Dedifferentiated amniotic fluid mesenchymal stem cell (primary cell): ENCODE data around the gene LGMN.
A peak's percentile ranks its signal among the peaks of the same experiment; 100 is the strongest.

Experiments
- DNase-seq: peaks from one replicate; pipeline ENCODE4 v3.0.0-alpha.2; 2016; ENCODE audit errors: extremely low spot score

Gene LGMN

DNA sequence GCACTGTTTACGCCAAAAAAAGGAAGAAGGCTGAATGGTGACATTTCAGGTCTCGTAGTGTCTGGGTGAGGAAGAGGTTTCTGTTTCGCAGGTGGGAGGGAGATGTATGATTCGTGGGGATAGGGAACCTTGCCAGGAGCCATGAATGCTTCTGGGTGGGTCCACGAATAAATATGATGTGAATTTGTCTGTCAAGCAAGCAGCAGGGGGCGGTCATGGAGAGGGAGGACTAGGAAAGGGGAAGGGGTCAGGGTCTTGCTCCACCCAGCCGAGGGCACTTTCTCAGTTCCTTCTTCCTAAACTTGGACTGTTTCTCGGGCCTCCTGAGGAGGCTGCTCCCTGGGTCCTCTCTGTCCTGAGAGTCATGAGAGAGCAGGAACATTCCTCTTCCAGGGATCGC is 72.5 kb downstream of the LGMN start:
- DNase-seq: no peak

DNA sequence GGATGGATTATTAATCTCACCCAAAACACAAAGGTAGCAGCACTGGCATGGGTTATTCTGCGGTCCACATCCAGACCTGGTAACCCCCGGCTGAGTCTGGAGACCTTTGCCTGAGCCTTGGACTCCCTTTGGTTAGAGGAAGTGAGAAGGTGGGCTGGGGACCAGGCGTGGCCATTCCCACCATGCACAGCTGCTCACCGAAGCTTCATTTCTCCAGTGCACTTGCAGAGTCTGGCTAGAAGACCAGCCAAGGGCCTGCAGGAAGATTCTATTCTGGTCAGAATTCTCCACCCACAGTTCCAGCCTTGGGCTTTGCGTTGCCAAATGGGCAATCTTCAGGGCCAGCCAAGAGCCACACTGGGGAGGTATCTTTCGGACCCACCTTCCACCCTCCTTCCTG is 73.0 kb downstream of the LGMN start:
- no peak for DNase-seq

DNA sequence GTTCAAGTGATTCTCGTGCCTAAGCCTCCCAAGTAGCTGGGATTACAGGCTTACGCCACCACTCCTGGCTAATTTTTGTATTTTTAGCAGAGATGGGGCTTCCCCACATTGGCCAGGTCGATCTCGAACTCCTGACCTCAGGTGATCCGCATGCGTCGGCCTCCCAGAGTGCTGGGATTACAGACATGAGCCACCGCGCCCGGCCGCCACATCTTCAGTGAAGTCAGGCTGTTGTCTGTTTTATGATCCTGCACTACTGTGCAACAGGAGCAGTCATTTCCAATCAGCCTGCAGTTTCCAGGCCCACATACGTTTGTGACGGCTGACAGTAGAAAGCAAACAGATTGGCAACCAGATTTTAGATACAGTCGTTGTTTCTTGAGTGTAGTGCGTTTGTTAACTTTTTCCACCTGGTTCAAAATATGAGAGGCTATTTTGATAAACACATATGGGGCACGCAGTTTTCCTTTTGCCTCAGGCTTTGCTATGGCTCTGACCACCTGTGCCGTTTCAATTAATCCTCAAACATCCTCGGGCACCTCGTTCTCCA is 74.8 kb downstream of the LGMN start:
- DNase-seq: no peak

DNA sequence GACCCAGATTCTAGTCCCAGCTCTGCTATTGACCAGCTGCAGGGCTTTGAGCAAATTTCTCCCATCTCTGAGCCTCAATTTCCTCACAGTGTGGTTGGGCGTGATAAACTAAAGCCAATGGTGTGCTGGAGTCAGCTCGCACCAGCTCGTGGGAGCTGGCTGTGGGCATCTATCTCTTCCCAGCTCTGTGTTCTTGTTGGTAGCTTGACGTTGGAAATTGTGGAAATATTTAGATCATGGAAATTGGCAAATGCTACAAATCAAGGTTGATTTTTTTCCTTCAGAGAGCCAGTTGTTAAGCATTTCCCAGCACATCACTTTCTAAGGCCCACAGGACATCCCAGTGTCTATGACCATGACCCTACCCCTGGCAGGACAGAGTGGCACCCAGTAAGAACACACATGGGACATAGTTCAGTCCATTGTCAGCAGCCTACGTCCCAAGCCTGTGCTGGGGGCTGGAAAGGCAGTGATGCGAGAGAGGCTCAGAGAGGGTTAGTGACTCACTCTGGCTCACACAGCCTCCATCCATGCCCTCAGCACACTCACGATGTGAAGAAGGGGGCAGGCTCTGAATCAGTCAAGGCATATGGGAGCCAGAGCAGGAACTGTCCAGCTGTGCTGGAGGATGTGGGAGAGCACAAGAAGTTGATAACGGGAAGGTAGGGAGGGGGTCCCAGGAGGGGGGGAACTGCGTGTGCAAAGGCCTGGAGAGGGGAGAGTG is 77.6 kb downstream of the LGMN start:
- no peak for DNase-seq

DNA sequence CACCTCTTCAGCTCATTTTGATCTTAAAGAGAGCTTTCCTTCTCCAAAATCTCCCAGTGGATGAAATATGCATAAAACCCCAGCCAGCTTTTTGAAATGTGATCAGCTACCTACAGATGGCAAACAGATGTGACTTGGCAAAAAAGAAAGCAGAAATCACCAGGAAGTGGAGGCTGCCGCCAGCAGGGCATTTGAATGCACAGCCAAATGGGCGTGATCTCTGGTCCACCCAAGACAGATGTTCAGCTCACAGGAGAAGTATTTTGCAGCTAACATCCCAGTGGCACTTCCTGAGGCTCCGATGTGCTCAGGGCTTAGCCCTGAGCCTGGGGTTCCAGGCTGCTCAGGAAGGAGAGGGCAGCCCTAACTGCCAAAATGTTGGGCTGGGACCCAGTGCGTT is 78.3 kb downstream of the LGMN start:
- peak; percentile 78 for DNase-seq

GRCh38 chr14:92668276-92668973 is 80.0 kb downstream of the LGMN start:
- no peak for DNase-seq

DNA sequence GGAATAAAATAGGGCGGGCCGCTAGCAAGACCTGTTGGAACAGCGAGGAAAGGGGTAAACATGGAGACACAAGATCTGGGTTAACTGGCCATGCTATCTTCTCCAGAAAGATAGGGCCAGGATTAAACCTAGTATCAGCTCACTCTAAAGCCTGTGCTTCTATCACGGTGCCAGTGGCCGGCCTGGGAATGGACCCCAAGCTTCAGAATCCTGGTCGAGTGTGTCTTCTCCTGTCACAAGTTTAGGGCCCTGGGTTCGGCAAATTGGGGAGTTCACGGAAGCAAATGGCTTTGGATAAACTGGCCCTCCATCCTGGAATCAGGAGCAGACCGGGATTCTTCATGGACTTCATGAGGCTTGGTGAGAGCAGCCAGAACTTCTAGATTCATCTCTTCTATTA is 82.2 kb downstream of the LGMN start:
- DNase-seq: no peak

GRCh38 chr14:92665661-92666110 is 82.7 kb downstream of the LGMN start:
- no peak for DNase-seq

DNA sequence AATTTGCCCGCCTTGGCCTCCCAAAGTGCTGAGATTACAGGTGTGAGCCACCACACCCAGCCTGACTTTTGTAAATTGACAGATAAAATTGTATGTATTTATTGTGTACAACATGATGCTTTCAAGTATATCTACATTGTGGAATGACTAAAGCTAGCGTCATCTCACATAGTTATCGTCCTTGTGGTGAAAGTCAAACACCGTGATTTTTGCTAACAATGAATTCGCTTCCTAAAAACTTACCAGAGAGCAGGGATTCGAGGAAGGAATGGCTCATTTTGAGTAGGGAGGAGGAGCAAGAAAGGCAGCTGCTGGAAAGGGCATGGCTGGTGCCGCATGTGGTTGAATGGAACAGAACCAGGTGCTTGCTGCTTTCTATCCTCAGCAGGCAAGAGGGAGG is 85.4 kb downstream of the LGMN start:
- DNase-seq: no peak

GRCh38 chr14:92660571-92660970 is 87.9 kb downstream of the LGMN start:
- no peak for DNase-seq

DNA sequence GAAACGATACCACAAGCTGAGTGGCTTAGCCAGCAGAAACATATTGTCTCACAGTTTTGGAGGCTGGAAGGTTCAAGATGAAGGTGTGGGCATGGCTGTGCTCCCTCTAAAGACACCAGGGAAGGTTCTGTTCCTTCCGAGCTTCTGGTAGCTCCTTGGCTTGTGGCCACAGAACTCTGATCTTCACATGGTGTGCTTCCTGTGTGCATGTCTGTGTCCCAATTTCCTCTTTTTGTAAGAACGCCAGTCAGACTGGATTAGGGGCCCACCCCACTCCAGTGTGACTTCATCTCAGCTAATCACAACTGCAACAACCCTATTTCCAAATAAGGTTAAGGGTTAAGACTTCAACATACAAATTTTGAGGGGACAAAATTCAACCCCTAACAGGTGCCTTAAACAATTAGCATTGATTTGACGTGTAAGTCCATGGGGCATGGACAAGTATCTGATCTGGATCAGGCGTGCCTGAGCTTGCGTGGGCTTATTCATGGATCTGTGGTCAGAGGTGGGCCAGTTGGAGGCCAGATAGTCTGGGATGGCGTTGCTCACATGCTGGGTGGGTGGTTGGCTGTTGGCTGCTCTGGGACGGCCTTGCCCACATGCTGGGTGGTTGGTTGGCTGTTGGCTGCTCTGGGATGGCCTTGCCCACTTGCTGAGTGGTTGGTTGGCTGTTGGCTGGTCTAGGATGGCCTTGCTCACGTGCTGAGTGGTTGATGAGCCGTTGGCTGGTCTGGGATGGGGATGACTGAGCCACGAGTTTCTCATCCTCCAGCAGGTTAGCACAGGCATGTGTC is 88.5 kb downstream of the LGMN start:
- no peak for DNase-seq

DNA sequence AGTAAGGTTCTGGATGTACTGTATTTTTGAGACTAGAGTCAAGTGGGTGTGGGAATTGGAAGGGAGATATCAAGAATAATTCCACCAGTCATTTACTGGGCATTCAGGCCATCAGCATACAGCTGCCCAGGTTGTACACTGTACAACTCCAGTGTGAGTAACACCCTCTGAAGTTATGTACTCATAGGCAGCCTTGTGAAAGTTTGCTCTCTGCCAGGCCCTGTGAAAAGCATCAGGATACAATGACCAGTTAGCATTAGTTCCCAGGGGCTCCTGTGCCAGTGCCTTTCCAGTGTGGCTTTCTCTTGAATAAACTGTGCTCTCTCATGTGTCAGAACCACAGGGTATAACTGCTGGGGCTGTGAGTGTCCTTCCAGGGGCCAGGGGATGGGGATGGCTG is 89.7 kb downstream of the LGMN start:
- no peak for DNase-seq

GRCh38 chr14:92658160-92658559 is 90.3 kb downstream of the LGMN start:
- DNase-seq: no peak

GRCh38 chr14:92657457-92658142 is 90.8 kb downstream of the LGMN start:
- no peak for DNase-seq

GRCh38 chr14:92656306-92657081 is 91.9 kb downstream of the LGMN start:
- DNase-seq: no peak

DNA sequence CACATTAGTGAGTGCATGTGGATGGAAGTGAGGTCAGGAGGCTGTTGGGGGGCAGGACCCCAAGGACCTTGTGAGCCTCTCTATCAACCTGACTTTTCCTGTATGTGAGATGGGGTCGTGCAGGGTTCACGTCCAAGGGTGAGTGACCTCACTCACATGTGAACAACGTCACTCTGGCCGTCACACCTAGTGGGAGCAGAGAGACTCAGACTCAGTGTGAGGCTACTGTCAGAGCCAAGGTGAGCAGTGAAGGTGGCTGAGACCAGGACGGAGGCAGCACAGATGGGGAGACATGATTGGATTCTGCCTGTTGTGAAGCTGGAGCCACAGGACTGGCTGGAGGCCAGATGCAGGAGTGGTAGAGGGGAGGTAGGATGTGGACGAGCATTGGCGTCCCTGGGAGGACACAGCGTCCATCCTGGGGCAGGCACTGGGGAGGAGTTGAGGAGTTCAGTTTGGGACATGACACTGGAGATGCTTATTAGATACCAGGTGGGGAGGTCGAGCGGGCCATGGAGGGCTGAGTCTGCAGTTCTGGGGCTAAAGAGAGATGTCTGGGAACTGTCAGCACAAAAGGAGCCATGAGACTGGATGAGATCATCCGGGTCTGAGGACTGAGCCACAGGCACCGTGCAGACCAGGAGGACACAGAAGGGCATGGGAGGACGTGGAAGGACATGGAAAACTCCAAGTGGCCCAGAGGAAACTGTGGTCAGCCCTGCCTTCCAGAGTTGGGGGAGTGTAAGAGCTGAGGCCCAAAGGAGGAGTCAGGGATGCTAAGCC is 92.8 kb downstream of the LGMN start:
- no peak for DNase-seq

DNA sequence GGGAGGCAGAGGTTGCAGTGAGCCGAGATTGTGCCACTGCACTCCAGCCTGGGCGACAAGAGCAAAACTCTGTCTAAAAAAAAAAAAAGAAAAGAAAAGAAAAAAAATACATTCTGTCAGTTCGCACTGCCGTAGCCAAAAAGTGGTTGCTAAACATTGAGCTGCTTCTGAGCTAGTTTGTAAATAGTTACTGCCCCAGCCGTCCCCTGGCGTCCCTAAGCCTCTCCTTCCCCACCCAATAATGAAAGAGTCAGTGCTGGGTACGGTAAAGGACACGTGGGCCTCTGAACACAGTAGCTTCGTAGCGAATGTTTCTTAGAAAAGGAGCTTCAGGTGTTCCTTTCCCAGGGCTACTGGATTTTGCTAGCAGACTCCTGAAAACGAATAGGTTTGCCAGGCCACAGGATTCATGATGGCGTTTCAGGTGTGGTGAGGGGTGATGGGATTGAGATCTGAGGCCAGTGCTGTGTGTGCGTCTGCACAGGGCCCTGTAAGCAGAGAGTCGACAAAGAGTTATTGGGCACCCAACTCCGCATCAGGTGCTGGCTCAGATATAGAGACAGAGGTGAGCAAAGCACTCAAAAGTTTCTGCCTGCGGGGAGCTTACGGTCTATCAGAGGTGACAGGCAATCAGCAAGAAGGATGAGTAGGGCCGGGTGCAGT is 94.1 kb downstream of the LGMN start:
- DNase-seq: no peak
